Measurements from ENCODE around the gene TDRD15.

DNA sequence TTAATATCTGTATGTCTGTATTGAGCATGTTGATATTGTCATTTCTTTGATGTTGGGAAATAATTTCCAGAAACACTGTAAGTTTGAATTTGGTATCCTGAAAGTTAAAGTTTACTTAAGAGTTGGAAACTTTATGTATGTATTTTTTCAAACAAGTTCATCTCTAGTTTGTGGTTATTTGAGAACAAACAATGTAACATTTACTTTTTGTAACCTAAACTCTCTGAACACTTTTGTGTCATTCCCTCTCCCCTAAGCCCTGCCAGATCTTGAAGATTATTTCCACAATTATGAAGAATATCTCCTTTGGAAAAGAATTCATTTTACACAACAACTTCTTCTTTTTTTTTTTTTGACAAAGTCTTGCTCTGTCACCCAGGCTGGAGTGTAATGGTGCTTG is 24.9 kb downstream of the TDRD15 start:
- TF ChIP-seq CTCF (IDR thresholded peaks at IDR 0.05) (no peak), ZFX (IDR thresholded peaks at IDR 0.05; ENCODE audit: borderline replicate concordance) (no peak)
